ENCODE data around the gene PNCK.
"Not testable (repeated sequence)": the region's sequence is repeated elsewhere in the genome, so short reads cannot be mapped to it uniquely, and the experiment has no call there.

The PNCK gene

GRCh38 chrX:153686711-153687110 is 13.1 kb upstream of the PNCK start:
- no peak for DNase-seq (ENCODE audit: low read depth)

- DNase-seq (ENCODE audit: low read depth): no peak
These were observed 12.4 kb upstream of the PNCK start for GRCh38 chrX:153685751-153686696.

DNA sequence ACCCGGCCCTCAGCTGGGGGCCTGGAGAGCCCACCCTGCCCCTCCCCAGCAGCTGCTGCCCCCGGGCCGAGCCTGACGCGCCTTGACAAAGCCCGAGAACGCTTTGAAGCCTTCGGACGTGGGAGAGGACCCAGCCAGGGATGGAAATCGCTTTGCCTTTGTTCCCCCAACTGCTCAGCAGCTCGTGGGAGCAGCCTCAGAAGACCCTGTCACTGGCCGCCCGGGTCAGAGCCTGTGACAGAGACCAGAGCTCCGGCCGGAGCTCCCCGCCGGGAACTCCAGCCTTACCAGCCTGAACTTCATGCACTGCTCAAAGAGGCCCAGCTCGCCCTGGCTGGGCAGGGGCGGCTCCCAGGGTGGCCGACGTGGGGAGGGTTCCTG is 11.5 kb upstream of the PNCK start:
- no peak for DNase-seq (ENCODE audit: low read depth)

DNA sequence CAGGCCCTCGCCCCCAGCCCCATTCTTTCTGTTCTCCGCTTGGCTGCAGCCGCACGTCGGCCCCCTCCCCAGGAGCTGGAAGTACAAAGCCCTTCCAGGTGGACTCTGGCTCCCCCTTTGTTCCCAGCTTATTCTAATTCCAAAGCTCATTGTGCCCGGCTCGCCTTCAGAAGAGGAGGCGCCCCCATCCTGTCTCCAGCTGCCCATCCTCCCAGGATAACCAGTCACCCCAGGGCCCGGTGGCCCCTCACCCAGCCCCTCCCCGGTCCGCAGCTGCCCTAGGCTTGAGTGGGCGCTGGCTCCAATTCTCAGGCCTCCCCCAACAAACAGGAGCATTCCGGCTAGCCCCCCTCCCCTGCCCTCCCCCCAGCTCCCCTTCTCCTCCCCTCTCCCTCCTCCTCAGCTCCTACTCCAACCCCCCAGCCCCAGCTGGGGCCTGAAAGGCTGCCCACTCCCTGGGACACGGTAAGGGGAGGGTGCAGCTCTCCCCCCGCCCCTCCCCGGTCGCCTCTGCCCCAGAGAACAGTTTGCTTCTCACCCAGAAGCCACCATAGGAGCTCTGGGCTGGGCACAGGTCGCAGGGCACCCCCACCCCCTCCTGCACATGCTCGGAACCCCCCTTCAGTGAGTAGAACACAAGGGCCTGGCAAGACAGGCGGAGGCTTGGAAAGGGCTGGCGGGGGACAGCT is 11.0 kb upstream of the PNCK start:
- no peak for DNase-seq (ENCODE audit: low read depth)

GRCh38 chrX:153683486-153683885 is 9.9 kb upstream of the PNCK start:
- not testable (repeated sequence) for DNase-seq (ENCODE audit: low read depth)

DNA sequence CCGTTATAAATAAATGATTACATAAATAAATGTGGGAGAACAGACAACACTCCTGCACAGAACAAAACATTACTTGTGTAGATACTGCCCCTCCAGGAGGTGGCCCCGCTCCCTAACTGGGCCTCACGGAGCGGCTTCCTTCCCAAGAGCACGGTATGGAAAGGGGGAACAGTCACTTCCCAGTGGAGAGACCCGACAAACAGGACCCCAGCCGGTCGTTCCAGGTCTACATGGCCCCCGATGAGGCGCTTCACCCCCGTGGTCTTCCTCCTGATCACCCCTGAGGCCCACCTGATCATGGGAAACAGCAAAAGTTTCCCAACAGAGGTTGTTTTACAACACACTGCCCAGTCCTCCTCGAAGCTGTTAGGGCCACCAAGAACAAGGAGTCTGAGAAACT is 7.6 kb upstream of the PNCK start:
- DNase-seq (ENCODE audit: low read depth): no peak

DNA sequence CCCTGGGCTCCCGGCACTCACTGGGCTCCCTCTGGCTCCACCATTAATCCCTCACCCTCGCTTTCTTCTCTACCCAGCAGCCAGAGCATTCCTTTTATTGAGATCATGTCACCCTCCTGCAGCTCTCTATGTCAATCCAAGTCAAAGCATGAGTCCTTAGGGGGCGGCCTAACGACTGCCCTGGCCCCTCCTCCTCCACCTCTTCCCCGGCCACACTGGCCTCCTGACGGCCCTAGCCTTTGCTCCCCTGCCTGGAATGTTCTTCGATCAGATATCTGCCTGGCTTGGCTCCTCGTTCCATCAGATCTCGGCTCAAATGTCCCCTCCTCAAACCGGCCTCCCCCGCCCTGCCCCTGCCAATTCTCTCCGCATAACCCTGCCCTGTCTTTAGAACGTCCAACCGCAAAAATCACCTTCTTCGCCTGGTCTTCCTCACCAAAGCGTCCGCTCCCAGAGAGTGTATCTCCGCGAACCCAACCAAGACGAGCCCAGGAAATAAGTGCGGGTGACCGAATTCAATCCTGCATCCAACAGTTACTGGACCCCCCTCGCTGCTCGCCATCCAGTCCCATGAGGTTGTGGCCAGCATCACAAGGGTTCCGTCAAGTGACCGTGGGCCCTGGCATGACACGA is 722 bp upstream of the PNCK start:
- DNase-seq (ENCODE audit: low read depth): no peak

- no peak for DNase-seq (ENCODE audit: low read depth)
These were observed 834 bp downstream of the PNCK start for GRCh38 chrX:153672531-153673427.

DNA sequence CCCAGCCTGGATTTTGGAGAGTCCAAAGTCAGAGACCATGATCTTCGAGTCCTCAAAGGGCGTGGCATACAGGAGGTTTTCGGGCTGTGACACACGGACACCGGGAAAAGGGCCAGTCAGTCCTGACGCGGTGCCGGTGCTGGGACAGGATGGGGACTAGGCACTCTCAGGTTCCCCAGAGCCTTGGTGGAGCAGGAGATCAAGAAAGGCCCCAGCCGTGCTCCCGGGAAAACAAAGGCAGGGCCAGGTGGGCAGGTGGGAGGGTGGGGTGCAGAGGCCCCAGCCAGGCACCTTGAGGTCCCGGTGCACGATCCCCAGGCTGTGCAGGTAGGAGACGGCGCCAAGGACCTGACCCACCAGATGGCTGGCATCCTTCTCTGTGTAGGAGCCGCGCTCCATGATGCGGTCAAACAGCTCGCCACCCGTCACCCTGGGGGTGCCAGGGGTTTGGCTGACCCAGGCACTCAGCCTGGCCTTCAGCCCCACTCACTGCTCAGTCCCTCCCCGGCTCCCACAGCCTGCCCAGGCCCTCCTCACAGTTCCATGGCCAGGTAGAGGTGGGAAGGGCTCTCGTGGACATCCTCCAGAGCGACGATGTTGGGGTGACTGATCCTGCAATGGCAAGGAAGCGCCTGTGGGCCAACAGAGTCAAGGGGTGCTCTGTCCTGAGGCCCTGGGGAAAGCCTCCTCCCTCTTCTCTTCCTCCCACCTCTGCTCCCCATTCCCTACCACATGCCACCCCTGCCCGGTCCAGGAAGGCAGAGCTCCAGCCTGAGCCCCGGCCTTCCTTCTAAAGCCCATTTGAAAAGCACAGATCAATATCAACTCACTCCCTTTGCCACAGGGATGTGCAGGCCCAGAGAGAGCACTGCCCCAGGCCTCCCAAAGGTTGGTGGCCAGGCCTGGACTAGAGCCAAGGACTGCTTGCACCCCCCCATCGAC is 1.8 kb downstream of the PNCK start:
- DNase-seq (ENCODE audit: low read depth): no peak

GRCh38 chrX:153670748-153671588 is 2.6 kb downstream of the PNCK start:
- DNase-seq (ENCODE audit: low read depth): no peak

DNA sequence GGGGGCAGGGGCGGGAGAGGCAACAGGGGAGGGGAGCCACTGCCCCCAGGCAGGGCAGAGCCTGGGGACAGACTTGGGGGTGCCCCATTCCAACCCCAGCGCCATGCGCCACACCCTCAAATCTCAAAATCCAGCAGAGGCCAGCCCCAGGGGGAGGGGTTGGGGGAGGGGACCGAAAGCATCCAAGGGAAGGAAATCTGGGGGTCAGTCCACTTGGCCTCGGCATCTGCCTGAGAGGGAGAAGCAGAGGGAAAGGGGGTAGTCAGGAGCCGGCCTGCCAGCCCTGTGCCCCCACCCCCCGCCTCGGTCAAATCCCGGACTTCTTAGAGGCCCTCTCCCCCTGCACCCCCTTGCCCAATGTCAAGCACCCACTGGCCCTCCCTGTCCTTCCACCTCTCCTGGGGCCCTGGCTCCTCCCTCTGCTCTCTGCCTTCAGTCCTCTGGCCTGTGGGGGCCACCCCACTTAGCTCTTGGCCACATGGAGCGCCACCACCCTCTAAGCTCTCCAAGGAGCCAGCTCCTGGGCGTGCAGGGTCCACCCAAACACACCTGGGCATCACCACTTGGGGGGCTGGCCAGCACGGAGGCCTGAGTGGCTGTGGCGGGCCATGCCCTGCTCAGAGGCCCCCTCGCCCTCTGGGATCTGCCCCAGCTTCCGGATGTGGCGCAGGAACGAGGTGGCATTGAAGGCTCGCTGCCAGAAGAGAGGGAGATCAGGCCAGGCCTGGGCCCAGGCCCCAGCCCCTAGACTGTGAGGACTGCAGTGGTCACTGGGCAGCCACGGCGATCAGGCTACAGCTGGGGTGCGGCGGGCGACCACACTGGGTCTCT is 3.5 kb downstream of the PNCK start:
- DNase-seq (ENCODE audit: low read depth): no peak

- no peak for DNase-seq (ENCODE audit: low read depth)
These were observed 4.3 kb downstream of the PNCK start for GRCh38 chrX:153669174-153669890.

- no peak for DNase-seq (ENCODE audit: low read depth)
These were observed 5.0 kb downstream of the PNCK start for GRCh38 chrX:153668423-153669173.

GRCh38 chrX:153667956-153668396 is 5.6 kb downstream of the PNCK start:
- DNase-seq (ENCODE audit: low read depth): peak; percentile 68

DNA sequence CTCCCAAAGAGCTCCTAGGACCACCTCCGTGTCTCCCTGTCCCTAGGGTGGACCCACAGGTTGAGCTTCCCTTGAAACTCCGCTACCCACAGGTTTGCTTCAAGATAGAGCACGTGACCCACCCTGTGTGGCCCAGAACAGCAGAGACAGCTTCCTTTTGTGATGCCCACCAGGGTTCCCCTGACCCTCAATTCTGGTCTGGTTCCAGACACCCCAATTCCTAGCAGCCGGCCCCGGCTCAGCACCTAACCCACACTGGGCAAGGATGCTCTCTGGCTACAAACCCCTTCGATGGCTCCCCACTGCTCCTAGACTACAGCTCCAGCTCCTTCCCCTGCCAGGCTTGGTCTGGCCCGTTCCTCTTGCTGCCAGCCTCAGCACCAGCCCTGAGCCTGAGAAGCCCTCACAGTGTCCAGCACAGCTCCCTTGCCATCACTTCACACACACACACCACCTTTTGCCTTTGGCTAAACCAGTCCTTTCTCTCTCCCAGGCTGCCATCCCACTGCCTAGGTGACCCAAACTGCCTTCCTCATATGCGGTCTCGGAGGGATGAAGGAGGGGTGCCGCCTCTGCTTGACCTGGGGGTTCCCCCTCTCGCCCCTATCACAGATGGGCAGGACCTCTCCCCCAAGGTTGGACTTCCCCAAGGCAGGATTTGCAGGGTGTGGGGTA is 6.2 kb downstream of the PNCK start:
- no peak for DNase-seq (ENCODE audit: low read depth)

DNA sequence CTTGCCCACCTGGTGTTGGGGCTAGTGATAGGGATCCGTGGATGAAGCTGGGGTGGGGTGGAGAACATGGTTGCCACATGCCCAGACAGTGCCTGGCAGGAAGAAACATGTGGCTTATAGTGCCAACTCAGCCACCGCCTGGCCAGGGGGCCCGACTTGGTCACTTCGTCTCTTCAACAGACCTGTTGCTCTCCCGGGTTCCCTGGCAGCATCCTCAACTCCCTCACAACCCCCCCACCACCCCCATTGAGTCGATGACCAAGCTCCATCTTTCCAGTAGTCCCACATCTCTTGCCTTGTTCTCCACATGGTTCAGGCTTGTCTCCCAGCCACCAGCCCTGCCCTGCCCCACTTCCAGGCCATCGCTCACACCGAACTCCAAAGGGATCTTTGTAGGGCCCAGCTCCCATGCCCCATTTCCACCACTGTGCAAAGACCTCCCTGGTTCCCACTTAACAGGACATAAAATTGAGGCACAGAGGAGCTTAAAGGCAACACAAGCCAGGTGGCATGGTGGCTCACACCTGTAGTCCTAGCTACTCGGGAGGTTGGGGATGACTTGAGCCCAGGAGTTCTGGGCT is 7.8 kb downstream of the PNCK start:
- DNase-seq (ENCODE audit: low read depth): no peak

All from ELR (cell line).